ENCODE results near the gene CPA3.

The CPA3 gene, protein sequence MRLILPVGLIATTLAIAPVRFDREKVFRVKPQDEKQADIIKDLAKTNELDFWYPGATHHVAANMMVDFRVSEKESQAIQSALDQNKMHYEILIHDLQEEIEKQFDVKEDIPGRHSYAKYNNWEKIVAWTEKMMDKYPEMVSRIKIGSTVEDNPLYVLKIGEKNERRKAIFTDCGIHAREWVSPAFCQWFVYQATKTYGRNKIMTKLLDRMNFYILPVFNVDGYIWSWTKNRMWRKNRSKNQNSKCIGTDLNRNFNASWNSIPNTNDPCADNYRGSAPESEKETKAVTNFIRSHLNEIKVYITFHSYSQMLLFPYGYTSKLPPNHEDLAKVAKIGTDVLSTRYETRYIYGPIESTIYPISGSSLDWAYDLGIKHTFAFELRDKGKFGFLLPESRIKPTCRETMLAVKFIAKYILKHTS

DNA sequence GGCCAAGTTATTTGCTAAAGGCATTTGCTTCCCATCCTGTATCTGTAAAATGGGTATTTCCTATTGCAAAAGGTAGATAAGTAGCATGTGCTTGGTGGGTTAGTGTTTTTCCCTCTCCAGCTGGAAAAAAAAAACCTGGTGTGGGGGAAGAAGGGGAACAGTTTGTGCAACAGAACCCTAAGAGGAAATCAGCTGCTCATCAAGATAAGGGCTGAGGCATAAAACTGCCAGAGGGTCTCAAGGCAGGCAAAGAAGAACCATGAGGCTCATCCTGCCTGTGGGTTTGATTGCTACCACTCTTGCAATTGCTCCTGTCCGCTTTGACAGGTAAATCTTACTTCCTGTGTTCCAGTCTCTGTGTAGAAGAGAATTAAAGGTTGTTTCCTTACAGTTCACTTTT lies at the start of gene CPA3:
TSS of gene CPA3 (plus strand) at position 248 of the 400 bp plus-strand sequence. CDS start at position 260, 12 bp downstream.
- DNase-seq = no peak

DNA sequence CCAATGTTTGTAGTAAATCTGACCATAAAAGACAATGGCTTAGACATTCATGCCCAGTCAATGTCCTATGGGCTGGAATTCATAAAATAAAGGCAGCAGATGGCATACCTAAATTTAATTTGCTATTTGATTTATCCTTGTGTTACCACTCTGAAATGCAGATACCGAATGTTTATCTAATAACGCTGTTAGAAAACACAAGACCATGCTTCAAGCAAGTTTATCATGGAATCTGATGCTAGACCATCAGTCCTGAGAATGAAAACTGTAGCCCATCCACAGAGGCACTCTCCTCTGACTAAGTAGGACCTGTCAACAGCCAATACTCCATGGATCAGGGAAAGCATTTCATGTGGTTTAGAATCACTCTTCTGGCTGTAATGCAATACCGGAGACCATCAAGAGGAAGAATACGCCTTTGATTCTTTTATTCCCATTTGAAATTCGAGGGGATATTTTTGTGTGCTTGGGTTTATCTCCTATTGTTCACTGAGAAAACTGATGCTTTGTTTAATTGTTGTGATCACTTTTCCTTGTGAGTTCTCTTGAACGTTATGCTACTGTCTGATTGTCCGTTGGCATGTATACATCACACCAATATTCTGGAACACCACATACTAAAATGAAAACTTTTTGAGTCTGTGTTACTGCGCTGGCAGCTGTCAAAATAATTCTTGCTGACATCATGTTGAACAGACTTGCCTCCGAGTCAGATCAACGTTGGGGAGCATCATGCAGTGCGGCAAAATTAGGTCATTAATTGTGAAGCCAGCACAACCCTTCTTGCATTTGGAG lies 49.6 kb upstream of the CPA3 start:
- no peak for DNase-seq

DNA sequence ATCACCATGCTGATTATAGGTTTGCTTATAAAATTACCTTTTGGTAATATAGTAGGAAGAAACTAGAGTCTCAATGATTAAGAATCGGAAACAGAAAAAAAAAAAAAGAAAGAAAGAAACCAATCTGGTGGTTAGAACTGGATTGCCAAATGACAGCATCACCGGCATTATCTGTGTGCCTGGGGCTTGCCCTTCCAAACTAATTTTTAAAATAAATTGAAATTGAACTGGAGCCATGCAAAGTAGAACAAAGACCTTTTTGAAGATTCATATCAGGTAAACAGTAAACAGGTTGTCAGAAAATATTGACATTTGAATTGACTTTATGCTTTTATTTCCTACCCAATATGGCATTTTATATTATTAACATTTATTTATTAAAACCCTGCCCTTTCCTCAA lies 48.7 kb upstream of the CPA3 start:
- no peak for DNase-seq

DNA sequence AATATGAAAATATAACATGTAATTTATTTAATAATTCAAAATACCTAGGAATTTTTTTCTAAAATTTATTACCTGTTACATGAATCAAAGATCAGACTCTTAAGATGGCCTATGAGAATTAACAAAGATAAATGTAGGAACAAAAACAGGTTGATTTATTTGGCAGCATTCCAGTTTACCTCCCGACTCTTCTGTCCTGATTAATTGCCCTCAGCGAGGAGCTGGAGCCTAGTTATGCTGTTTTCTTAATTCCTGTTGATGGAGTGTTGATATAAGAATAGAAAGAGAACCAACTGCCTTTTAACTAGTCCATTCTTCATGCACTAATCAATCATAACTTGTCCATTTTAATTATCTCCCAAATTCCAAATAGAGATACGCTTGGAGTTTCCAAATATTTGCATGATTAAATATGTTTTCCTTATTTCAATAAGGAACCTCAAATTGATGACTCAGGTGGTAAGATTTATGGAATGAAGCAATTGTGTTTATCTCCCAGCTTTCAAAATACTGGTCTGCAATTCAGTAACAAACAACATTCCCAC lies 48.0 kb upstream of the CPA3 start:
- DNase-seq = no peak

DNA sequence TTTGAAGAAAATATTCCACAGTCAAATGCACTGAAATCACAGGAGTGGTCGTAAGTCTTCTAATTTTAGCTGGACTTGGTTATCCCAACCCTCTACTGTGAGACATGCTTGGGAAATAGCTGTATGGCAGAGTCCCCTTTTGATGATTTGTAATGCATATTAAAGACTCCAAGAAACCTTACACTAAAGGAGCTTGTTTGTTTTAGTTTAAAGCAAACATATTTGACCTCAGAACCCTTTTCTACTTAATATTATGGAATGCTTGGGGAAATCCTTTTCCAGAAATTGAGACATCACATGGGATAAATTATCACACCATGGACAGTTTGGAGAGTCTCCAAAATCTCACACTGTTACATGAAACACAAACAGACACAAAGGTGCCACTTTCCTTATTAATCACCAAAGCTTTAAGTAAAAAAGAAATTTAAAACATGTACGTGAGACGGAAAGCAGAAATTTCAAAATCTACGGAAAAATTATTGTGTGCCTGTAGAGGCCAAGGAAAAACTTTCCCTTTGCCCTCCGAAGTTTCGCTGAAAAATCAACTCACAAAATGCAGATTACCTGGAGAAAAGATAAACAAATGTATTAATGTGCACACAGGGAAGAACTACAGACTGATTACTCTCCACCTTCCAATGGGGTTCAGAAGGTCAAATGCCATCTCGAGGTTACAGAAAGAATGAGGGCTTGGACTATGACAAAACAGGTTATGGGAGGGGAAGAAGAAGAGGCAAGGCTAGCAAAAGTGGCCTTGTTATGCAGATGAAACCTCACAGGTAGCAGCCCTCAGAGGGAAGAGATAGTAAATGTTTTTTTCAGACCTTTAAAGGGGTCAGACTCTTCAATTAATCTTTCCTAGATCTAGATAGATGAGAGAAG lies 44.5 kb upstream of the CPA3 start:
- no peak for DNase-seq

DNA sequence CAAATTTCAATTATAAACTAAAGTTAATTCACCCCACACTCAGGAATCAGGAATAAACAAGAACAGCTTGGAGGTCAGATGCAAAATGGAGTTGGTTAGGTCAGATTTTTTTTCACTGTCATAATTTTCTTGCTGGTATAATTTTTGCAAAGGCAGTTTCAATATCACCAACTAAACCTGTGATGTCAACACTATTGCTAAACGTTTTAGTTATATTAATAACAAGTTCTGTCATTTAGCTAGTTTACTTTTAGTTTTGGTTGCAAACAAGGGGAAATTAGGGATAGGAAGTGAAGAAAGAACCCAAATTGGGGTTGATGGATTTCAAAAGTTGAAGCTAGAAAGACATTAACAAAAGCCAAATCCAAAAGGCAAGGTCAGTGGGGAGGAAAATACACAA lies 42.1 kb upstream of the CPA3 start:
- DNase-seq = no peak

DNA sequence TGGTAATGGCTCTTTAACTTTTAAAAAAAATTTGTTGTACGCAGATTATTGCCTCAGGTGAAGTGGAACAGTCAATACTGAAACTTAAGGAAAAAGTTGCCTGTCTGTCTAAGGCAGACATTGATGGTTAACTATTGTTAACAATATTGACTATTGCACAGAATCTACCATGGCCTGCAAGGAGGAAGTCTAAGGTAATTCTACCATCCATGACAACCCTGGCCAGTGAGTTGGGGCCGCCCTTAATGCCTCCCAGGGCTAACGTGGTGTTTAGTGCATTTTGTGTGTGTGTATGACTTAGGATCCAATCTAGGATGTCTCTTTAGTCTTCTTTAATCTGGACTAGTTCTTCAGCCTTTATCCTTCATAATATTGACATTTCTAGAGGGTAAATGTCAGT lies 39.6 kb upstream of the CPA3 start:
- DNase-seq = no peak

DNA sequence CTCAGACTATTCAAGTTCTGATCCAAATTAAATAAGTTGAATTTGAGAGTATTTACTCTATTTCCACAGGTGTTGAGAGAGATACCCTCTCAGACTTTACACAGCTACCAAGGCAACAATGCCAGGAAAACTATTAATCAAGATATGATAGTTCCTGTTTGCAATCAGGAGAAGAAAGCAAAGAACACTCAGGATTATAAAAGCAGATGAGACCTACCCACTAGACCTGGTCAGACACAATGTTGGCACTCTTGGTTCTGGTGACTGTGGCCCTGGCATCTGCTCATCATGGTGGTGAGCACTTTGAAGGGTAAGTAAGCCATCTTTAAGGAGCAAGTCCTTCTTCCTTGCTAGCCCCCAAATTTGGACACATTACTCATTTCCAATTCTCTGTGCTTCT lies 37.5 kb upstream of the CPA3 start, which contains the start of gene CPB1:
TSS of gene CPB1 (plus strand) at position 227 of the 400 bp plus-strand sequence. CDS start at position 240, 13 bp downstream.
- no peak for DNase-seq

DNA sequence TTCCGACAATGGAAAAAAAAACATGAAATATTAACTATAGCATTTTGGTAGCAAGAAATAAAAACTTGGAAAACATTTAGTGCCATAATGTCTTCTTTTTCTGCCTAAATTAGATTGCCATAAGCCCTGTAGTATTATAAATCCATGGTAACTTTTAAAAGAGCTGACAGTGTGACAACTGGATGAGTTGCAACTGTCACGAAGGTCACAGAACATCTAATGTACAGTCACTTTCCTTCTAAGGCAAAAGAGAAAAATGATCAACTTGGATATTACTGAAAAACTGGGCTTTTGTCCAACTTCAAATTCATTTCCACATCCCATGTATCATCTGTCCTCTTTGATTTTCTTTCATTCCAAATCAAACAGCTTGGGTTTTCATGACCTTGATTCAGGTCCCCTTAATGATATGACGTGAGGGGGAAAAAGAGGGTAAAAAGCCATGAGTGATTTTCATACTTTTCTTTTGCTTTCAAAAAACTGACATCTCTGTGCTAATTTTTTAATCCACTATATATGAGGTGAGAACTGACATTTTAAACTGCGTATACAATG lies 36.9 kb upstream of the CPA3 start:
- DNase-seq = no peak

DNA sequence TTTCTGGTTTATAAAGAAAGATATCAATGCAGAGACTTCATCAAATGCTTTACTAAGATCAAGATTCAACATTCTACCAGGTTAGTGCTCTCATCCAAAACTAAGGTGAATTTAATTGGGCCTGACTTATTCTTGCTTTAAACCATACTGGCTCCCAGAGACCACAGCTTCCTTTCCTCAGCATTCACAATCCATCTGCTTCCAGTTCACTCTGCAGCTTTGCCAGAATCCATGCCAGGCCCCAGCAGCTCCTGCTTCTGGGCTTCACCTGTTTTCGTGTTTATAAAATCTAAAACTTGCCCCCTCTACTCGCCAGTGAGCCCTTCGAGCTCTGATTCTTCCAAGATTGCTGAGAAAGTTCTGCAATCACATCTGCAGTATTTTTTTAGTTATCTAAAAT lies 35.2 kb upstream of the CPA3 start:
- no peak for DNase-seq

DNA sequence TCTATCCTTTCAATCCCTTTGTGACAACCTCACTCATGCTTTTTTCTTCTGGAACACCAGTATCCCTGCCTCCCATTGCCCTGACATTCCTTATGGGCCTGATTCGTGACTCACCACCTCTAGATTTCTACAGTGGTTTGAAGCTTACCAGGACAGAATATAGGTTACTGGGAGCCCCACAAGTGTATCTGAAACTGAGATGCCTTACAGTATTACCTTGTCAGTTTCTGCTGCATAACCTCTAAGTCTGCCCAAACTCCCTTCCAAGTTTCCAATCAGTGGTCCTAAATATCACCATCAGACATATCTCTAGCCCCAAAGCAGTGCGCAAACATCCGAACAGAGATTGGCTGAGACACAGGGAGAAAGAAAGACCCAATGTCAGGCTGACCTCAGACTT lies 31.9 kb upstream of the CPA3 start:
- DNase-seq = no peak

DNA sequence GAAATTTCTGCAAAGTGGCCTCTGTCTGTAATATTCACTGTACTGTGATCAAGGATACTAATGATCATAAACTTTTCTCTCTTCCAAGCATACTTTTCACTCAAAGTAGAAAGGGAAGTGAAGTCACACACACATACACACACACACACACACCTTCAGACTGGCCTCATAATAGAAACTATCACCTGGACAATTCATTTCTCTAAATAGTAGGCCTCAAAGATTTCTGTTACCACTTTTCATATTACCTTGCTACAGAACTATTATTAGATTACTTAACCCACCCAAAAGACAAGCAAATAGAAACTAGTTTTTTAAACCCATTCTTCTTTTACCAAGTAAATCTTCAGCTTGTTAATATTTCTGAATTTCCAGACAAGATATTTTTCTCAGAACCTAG lies 25.3 kb upstream of the CPA3 start:
- DNase-seq = no peak

DNA sequence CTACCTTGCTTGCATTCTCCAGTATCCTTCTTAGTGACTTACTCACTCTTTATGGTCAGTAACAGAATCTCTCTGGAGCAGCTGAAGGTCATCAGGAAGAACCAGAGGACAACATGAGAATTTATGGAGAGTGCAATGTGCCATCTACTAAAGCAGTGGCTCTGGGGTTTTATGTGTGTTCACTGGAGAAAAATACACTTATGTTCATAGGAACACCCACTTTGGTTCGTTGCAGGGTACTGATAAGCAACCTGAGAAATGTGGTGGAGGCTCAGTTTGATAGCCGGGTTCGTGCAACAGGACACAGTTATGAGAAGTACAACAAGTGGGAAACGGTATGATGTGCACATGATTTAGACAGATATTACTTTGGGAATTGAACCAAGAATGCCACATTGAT lies 24.6 kb upstream of the CPA3 start:
- no peak for DNase-seq

DNA sequence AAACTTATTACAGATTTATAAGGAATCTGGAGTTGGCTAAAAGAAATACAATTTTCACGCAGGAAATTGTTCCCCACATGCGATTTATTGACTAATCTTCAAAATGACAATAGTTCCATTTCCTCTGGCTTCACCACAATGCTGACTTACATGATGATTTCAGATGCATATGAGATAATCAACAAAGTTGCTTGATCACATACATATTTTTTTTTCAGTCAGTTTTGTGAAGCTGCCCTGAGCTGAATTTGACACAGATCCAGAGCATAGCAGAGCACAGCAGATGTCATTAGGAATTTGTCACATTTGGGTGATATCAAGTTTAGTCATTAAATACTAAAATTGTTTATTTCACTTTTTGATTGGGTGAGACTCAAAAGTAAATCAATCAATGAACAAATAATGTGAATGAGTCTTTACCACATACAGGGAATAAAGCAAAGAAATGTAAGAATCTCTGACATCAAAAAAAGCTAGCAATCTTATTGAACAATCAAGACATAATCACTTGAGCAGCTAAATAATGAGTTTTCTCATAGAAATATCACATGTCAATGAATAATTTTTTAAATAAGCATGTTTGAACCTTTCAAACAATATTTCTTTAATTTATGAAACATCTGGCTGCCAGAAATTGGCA lies 19.2 kb upstream of the CPA3 start:
- DNase-seq = no peak

DNA sequence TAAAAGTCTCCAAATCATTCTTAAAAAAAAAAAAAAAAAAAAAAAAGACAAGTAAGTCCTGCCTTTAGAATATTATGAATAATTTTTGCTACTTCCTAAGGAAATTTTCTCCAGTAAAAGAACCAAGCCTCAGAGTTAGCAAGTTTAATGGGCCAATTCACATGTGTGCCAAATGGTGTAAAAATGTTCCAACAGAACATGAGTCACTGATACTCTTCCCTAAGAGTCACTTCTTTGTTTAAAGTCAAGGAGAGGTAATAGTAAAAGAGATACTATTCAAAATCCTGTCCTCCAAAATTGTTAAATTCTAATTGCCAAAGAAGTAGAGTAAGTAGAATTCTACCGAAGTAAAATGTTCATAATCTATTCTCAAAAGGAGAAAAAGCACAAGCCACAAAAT lies 17.7 kb upstream of the CPA3 start:
- no peak for DNase-seq

DNA sequence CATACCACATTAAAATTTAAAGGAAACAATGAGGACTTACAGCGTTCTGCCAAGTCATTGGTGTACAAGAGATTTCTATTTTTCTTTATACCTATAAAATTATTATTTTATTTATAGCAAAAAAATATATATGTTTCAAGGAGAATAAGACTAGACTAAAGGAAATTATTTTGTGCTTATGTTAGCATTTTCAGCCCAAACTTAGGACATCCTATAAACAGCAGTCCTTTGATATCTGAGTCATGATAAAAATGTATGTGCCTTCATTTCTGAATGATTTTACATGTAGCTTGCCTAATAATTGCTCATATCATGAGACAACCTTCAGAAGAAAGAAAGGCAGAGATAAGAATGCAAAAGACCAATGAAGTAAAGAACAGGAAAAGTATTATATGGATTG lies 16.7 kb upstream of the CPA3 start:
- no peak for DNase-seq

DNA sequence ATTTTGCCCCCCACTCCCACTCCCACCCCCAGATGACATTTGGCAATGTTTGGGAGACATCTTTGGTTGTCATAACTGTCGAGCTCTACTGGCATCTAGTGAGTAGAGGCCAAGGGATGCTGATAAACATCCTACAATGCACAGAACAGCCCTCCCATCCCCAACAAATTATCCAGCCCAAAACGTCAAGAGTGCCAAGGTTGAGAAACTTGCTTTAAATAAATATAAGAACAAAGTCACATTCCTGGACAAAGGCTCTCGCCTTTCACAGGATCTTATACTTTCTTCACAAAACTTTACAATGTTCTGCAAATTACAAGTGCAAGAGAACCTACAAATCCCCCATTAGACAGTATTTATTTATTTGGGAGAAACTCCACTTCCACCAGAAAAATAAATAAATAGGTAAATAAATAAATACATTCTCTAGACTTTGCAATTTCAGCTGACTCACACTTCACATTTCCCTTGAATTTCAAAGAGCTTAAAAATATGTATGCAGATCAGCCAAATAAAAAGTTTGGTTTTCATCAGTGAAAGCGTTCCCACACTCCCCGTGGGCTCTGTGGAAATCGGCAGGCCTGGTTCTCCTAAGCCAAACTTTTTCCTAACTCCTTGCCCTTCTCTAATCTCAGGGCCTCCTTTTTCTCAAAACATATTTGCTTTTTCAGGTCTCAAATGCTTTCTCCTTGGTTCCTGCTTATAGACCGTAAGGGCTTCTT lies 12.7 kb upstream of the CPA3 start:
- DNase-seq = no peak

DNA sequence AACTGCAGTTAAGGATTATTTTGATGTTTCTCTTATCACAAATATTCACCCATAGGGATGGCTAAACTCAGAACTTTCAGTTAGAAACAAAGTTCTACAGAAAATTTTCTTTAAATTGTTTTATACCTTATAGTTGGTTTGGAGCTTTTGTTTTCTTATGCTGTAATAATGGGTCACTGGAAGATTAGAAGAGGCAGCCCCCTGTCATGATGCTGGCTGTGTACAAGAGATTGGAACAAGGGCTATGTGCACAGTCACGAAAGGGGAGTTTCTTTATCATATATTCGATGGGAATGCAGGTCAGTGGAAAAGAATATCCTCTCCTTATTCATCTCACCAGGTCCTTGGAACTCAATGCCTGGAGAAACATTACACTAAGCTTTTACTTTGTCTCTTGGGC lies 12.0 kb upstream of the CPA3 start:
- no peak for DNase-seq

DNA sequence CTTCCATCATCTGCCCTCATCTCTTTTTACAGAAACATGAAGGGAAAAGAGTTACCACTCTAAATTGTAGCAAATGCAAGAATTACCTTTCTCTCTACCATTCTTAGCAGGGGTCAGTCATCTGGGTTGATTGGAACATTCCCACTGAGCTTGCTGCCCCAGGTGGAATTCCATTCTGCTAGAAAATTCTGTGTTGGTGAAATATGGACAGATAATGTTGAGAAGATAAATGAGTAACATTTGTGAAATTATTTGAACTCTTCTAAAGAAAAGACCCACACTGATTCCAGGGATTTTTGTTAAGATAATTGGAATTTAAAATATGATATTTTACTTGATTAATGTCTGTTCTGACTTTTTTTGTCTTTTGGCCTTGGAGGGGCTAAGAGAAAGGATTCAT lies 11.0 kb upstream of the CPA3 start:
- DNase-seq = no peak

DNA sequence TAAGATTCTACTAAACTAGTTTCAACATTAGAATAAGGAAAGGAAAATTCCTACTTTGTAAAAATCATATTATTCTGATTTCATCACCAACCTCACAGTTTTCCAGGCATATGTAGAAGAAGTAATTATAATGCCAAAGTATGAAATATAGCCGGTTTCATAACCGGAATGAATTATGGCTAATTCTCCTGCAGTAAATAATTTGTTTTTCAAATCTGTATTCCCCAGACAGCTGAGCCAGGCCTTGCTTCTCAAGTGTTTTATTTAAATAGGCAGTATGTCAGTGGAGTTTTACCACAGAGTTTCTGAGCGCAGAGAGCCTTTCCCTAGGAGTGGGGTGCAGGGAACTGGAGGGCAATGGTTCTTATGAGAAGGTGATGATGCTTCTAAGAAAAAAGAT lies 8.7 kb upstream of the CPA3 start:
- no peak for DNase-seq

DNA sequence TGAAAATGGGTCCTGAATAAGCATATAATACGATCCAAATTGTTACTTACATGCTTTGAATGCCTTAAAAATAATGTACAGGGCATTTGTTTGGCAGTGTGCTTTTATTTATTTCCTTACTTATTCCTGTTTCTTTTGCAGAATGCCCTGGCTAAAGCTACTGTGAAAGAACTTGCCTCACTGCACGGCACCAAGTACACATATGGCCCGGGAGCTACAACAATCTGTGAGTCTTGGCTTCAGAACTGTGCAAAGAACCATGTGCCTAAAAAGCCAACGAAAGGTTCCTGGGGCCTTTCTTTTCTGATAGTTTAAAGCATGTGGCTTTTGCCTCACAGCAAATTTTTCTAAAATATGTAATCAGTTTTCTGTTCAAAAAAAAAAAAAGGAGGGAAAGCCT lies 7.8 kb upstream of the CPA3 start:
- no peak for DNase-seq

All from NCI-H2171 (cell line).